HG03575 (cell line): ENCODE results near the gene GCKR.

Experiments used
- ATAC-seq: cut with Tn5 transposase; IDR thresholded peaks from one replicate; pipeline ENCODE4 v1.9.1; 2021; ENCODE audit not compliant: unreplicated experiment, insufficient number of reproducible peaks, low FRiP score; ENCODE audit errors: extremely low read depth

Gene GCKR

DNA sequence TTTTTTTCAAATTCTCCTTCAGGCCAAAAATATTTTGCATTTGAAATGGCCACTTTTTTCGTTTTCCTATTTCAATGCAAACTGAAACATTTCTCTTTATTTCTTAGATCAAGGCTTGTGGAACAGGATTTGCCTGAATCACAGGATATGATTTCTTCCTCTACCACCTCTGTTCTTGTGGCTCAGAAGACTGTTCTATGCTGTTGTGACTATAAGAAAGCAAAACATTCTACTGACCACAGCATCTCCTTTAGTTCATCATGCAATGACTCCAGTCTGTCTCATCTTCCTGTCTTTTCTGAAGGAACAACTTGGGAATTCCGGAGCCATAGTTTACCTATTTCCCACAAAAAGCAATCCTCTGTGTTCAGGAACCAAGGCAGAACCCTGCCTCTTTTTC is 70.0 kb downstream of the GCKR start:
- ATAC-seq: no peak

DNA sequence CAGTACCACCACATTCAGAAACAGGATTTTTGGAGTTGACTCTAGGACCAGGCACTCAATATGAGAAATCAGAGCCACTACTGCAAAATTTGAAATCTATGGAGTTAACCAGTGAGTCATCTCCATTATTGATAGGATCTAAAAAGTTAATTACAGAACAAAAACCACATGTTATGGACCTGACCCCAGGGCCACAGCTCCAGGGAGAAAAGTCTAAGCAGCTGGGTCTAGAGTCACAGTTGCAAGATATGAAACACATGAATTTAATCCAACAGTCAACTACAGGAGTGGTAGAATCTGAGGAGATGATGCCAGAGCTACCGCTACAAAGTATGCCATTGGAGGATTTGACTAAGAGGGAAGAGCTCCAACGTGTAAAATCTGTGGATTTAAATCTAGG is 72.8 kb downstream of the GCKR start:
- no peak for ATAC-seq

DNA sequence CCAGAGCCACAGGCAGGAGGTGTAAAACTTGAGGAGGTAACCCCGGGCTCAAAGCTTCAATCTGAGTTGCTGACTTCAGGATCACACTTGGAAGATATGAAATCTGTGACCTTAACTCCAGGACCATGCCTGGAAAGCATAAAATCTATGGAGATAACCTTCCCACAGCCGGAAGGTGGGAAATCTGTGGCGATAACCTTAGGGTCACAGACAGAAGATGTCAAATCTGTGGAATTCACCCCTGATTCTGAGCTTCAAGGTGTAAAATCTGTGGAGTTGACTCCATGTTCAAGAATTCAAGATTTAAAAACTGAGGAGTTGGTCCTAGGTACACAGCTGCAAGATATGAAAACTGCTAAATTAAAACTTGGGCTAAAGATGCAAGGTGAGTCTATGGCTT is 74.6 kb downstream of the GCKR start:
- ATAC-seq: no peak

DNA sequence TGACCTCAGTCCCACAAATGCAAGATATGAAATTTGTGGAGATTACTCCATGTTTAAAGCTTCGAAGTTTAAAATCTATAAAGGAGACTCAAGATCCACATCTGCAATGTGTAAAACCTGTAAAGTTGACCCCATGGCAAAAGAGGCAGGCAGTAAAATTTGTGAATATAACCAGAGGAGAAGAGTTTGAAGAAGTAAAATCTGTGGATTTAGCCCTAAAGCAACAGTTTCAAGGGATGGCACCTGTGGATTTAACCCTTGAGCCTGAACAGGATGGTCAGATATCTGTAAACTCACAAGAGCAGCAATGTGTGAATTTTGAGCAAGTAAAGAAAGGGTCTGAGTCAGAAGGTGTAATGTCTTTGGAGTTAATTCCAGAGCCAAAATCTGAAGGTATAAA is 75.0 kb downstream of the GCKR start:
- no peak for ATAC-seq

DNA sequence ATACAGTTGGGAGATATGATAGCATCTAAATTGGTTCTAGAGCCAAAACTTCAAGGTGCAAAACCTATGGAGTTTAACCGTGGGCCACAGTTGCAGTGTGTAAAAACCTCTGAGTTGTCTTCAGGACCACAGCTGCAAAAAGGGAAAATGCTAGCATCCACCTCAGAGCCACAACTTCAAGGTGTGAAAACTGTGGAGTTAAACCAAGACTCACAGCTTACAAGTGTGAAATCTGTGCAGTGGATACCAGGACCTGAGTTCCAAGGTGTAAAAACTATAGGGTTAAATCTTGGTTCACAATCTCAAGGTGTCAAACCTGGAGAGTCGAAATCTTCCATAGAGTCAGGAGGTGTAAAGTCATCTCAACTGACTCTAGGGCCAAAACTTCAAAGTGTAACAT is 75.8 kb downstream of the GCKR start:
- ATAC-seq: no peak

DNA sequence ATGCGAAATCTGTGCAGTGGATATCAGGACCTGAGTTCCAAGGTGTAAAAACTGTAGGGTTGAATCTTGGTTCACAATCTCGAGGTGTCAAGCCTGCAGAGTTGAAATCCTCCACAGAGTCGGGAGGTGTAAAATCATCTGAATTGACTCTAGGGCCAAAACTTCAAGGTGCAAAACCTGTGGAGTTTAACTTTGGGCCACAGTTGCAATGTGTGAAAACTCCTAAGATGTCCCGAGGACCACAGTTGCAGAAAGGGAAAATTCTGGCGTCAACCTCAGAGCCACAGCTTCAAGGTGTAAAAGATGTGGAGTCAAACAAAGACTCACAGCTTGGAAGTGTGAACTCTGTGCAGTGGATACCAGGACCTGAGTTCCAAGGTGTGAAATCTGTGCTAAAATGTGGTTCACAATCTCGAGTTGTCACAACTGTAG is 76.4 kb downstream of the GCKR start:
- ATAC-seq: no peak
